B cell (primary cell): ENCODE measurements around the gene KDM5B.
"Not testable (repeated sequence)": the region's sequence is repeated elsewhere in the genome, so short reads cannot be mapped to it uniquely, and the experiment has no call there.

ENCODE experiments used
- EZH2 ChIP-seq: IDR thresholded peaks from 2 replicates; pipeline ENCODE4 v1.6.1; 2012; ENCODE audit warnings: borderline replicate concordance, low read depth, mild to moderate bottlenecking, moderate library complexity, low read length; ENCODE audit not compliant: insufficient read depth, poor library complexity, severe bottlenecking
- TF ChIP-seq, protein P1 (sequence below): fragments of 200-600 bp; IDR thresholded peaks from one replicate; pipeline ENCODE4 v1.8.0; 2022; ENCODE audit warnings: antibody characterized with exemption, mild to moderate bottlenecking

DNA sequence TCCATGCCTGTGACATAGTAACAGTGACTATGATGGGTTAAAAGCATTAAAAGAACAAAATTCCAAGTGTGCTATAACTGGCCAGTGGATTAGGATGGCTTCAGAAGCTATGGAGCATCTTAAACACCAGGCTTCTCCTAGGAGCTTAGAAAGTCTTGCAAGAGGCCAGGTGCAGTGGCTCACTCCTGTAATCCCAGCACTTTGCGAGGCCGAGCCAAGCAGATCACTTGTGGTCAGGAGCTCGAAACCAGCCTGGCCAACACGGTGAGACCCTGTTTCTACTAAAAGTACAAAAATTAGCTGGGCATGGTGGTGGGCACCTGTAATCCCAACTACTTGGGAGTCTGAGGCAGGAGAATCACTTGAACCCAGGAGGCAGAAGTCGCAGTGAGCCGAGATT lies 85.2 kb downstream of the KDM5B start:
- TF ChIP-seq, protein P1, sequence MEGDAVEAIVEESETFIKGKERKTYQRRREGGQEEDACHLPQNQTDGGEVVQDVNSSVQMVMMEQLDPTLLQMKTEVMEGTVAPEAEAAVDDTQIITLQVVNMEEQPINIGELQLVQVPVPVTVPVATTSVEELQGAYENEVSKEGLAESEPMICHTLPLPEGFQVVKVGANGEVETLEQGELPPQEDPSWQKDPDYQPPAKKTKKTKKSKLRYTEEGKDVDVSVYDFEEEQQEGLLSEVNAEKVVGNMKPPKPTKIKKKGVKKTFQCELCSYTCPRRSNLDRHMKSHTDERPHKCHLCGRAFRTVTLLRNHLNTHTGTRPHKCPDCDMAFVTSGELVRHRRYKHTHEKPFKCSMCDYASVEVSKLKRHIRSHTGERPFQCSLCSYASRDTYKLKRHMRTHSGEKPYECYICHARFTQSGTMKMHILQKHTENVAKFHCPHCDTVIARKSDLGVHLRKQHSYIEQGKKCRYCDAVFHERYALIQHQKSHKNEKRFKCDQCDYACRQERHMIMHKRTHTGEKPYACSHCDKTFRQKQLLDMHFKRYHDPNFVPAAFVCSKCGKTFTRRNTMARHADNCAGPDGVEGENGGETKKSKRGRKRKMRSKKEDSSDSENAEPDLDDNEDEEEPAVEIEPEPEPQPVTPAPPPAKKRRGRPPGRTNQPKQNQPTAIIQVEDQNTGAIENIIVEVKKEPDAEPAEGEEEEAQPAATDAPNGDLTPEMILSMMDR: not testable (repeated sequence)
- not testable (repeated sequence) for TF ChIP-seq EZH2
